Glutamatergic neuron (in vitro differentiated cells): ENCODE measurements around the gene HSPA2. TPM values are rescaled to one million over a fixed set of nuclear protein-coding genes. Genes with fewer than 3 reads are reported as not detected.

Experiments used
- DNase-seq: peaks from one replicate; pipeline ENCODE4 v3.0.0; 2022
- H3K27ac Mint-ChIP-seq: one replicate; pipeline ENCODE4 v1.8.0; 2020; ENCODE audit warnings: mild to moderate bottlenecking, mixed read lengths, inconsistent platforms; ENCODE audit not compliant: unreplicated experiment
- H3K27me3 Mint-ChIP-seq: one replicate; pipeline ENCODE4 v1.8.0; 2020; ENCODE audit warnings: mild to moderate bottlenecking, moderate library complexity, mixed read lengths, inconsistent platforms; ENCODE audit not compliant: unreplicated experiment
- H3K36me3 Mint-ChIP-seq: one replicate; pipeline ENCODE4 v1.8.0; 2020; ENCODE audit warnings: mild to moderate bottlenecking, mixed read lengths, inconsistent platforms; ENCODE audit not compliant: unreplicated experiment
- H3K4me1 Mint-ChIP-seq: one replicate; pipeline ENCODE4 v1.8.0; 2020; ENCODE audit warnings: mild to moderate bottlenecking, low read depth, mixed read lengths, inconsistent platforms; ENCODE audit not compliant: unreplicated experiment
- H3K4me3 Mint-ChIP-seq: one replicate; pipeline ENCODE4 v1.8.0; 2020; ENCODE audit warnings: mild to moderate bottlenecking, mixed read lengths, inconsistent platforms; ENCODE audit not compliant: unreplicated experiment
- H3K9me3 Mint-ChIP-seq: one replicate; pipeline ENCODE4 v1.8.0; 2020; ENCODE audit warnings: mild to moderate bottlenecking, moderate library complexity, mixed read lengths, inconsistent platforms; ENCODE audit not compliant: unreplicated experiment
- CTCF ChIP-seq: fragments of 200-600 bp; sonication (generic); IDR thresholded peaks from one replicate; pipeline ENCODE4 v1.5.0; 2021; ENCODE audit not compliant: partially characterized antibody, unreplicated experiment
- total RNA-seq: library from RNA; stranded (reverse); fragmentation: NEBNext Ultra II Directional; extraction: Animal tissue kit (Norgen Biotek cat#: 25700); gene quantifications from one replicate; pipeline ENCODE4 v1.2.1, GENCODE V29; 2021; ENCODE audit not compliant: unreplicated experiment

The HSPA2 gene
- total RNA-seq, 1 donor from 2014 or later = 23.9 TPM

DNA sequence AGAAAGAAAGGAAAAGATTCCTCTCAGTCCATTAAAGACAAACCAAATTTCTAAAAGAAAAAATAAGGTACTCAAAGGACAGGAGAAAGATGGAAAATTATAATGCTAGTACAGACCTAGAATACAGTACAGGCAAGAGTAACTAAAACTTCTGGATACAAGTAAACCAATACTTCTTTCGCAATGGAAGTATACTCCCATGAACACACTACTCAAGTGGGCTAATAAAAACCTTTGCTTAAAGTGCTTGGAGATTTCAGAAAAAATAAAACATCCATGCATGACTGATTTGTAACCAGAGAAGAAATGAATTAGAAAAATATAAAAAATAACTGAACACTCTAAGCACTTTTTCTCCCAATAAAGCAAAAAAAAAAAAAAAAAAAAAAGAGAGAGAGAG lies 40.5 kb upstream of the HSPA2 start:
- no peak for TF ChIP-seq CTCF
- Mint-ChIP-seq H3K27me3 (peaks cover 6% of the 10 kb centered on the region), H3K4me3 (no peak overlapping the region), H3K4me1 (peaks cover 10% of the 10 kb centered on the region), H3K36me3 (no peaks in the 10 kb centered on the region), H3K27ac (no peak overlapping the region), H3K9me3 (peaks cover 6% of the 10 kb centered on the region)
- no peak for DNase-seq

GRCh38 chr14:64501411-64502171 lies 39.0 kb upstream of the HSPA2 start:
- Mint-ChIP-seq H3K27ac (no peak overlapping the region), H3K4me3 (no peak overlapping the region), H3K27me3 (peaks cover 13% of the 10 kb centered on the region), H3K9me3 (peaks cover 14% of the 10 kb centered on the region), H3K36me3 (no peaks in the 10 kb centered on the region), H3K4me1 (peaks cover 16% of the 10 kb centered on the region)
- no peak for TF ChIP-seq CTCF
- DNase-seq = no peak

- no peak for DNase-seq
- no peak overlapping the region for H3K27ac Mint-ChIP-seq
- TF ChIP-seq CTCF = no peak
- peak overlapping the region; percentile 96 for H3K4me3 Mint-ChIP-seq
- peaks cover 14% of the 10 kb centered on the region for H3K9me3 Mint-ChIP-seq
- H3K36me3 Mint-ChIP-seq = no peaks in the 10 kb centered on the region
- H3K4me1 Mint-ChIP-seq = peaks cover 23% of the 10 kb centered on the region
- H3K27me3 Mint-ChIP-seq = peaks cover 13% of the 10 kb centered on the region
These were observed 38.1 kb upstream of the HSPA2 start for GRCh38 chr14:64502456-64502855.

GRCh38 chr14:64502887-64503433 lies 37.6 kb upstream of the HSPA2 start:
- TF ChIP-seq CTCF = no peak
- Mint-ChIP-seq H3K4me3 (peak overlapping the region; percentile 96), H3K27ac (peak overlapping the region; percentile 95), H3K36me3 (no peaks in the 10 kb centered on the region), H3K9me3 (peaks cover 14% of the 10 kb centered on the region), H3K27me3 (peaks cover 13% of the 10 kb centered on the region), H3K4me1 (peaks cover 26% of the 10 kb centered on the region)
- no peak for DNase-seq
